K562 (cell line): Measurements from ENCODE around the gene CFAP410. TPM values are rescaled to one million over a fixed set of nuclear protein-coding genes. Genes with fewer than 3 reads are reported as not detected.
A peak's percentile ranks its signal among the peaks of the same experiment; 100 is the strongest.

Experiments
- ATAC-seq: fragments of 200-7000 bp; cut with Tn5 transposase; 3 replicates; pipeline ENCODE4 v1.9.1; 2020; ENCODE audit warnings: moderate library complexity
- BruUV-seq: library from RNA; stranded (reverse); fragments of 400-500 nt; replicated peaks from 2 replicates; lab custom pipeline; 2021; lab: Mats Ljungman, UMichigan
- CTCF ChIA-PET: fragments of 300-600 bp; formaldehyde crosslinking; extraction: SDS; loops from one replicate; lab custom pipeline; 2021; ENCODE audit warnings: low intra/inter-chr PET ratio; lab: Yijun Ruan, JAX
- POLR2A ChIA-PET: fragments of 300-600, 350-650 bp; sonication (Branson Sonifier 250); formaldehyde crosslinking; extraction: SDS; loops from one replicate; lab custom pipeline; 2021; ENCODE audit warnings: antibody characterized with exemption, inconsistent platforms; lab: Yijun Ruan, JAX
- DNase-seq, 4 experiments: peaks; one replicate each; pipeline versions ENCODE4 v3.0.0 to v3.0.0-alpha.2; 2011 to 2018; ENCODE audit warnings: low spot score in 3 of 4, mixed read lengths in 3 of 4; ENCODE audit errors: extremely low read depth in 1 of 4
- FAIRE-seq: peaks from 2 replicates; lab custom pipeline; 2011; peaks lifted over from hg19 to GRCh38; lab: Jason Lieb, UNC
- H2AFZ ChIP-seq: 2 replicates; pipeline ENCODE4 v1.6.0; 2011; ENCODE audit warnings: low read depth, low read length, control low read depth, inconsistent platforms
- H3K27ac ChIP-seq: fragments of 200-600 bp; 3 replicates; pipeline ENCODE4 v1.8.0; 2011; ENCODE audit warnings: low read depth, mild to moderate bottlenecking, control low read depth, inconsistent platforms, low read length, moderate library complexity, mixed read lengths; ENCODE audit errors: extremely low read depth
- H3K27me3 ChIP-seq, 2 experiments: fragments of 300-600 bp in 1 of 2; 2 replicates in 1 of 2; 3 replicates in 1 of 2; pipeline versions ENCODE4 v1.6.0 to v1.8.0; 2011; ENCODE audit warnings: inconsistent platforms in 2 of 2, low read length in 2 of 2, mild to moderate bottlenecking in 1 of 2, mixed read lengths in 1 of 2, moderate library complexity in 1 of 2; ENCODE audit not compliant: control insufficient read depth in 2 of 2, insufficient read depth in 2 of 2
- H3K36me3 ChIP-seq: fragments of 300-600 bp; 3 replicates; pipeline ENCODE4 v1.8.0; 2011; ENCODE audit warnings: mild to moderate bottlenecking, low read length, inconsistent platforms; ENCODE audit not compliant: control insufficient read depth, insufficient read depth
- H3K4me1 ChIP-seq, 2 experiments: fragments of 200-600 bp in 1 of 2; replicated peaks in 1 of 2; 2 replicates in 1 of 2; 3 replicates in 1 of 2; pipeline versions ENCODE4 v1.5.1 to v1.8.0; 2011; ENCODE audit warnings: inconsistent platforms in 2 of 2, low read length in 2 of 2, mild to moderate bottlenecking in 1 of 2, mixed read lengths in 1 of 2, moderate library complexity in 1 of 2; ENCODE audit not compliant: control insufficient read depth in 2 of 2, insufficient read depth in 2 of 2
- H3K4me2 ChIP-seq: 2 replicates; pipeline ENCODE4 v1.6.1; 2011; ENCODE audit warnings: low read length, control low read depth, inconsistent platforms, mixed read lengths; ENCODE audit not compliant: insufficient read depth
- H3K4me3 ChIP-seq: fragments of 200-600 bp; sonication (generic), shearing (Covaris generic); 2 replicates; pipeline ENCODE4 v1.5.1; 2016; ENCODE audit warnings: control low read depth, inconsistent platforms
- H3K79me2 ChIP-seq: fragments of 200-600 bp; 3 replicates; pipeline ENCODE4 v1.8.0; 2011; ENCODE audit warnings: low read length, inconsistent platforms; ENCODE audit not compliant: control insufficient read depth, insufficient read depth
- H3K9ac ChIP-seq, 2 experiments: 2 replicates each; pipeline versions ENCODE4 v1.6.0 to v1.6.1; 2011; ENCODE audit warnings: low read depth in 2 of 2, low read length in 2 of 2, control low read depth in 1 of 2, inconsistent platforms in 1 of 2, mild to moderate bottlenecking in 1 of 2, mixed read lengths in 1 of 2; ENCODE audit not compliant: insufficient read depth in 1 of 2
- H3K9me1 ChIP-seq: one replicate; pipeline ENCODE4 v1.6.0; 2011; ENCODE audit warnings: inconsistent platforms, mild to moderate bottlenecking, low read length, moderate library complexity; ENCODE audit not compliant: control insufficient read depth, insufficient read depth
- H3K9me3 ChIP-seq: replicated peaks from 2 replicates; pipeline ENCODE4 v1.5.1; 2011; ENCODE audit warnings: low read depth, low read length, inconsistent platforms; ENCODE audit not compliant: control insufficient read depth, insufficient read depth
- H4K20me1 ChIP-seq: replicated peaks from 2 replicates; pipeline ENCODE4 v1.6.1; 2011; ENCODE audit warnings: low read length, inconsistent platforms, mixed read lengths; ENCODE audit not compliant: control insufficient read depth, insufficient read depth
- HNRNPL ChIP-seq: fragments of 200-400 bp; formaldehyde crosslinking; IDR thresholded peaks from 2 replicates; pipeline ENCODE4 v1.6.1; 2017; ENCODE audit warnings: low read depth, mild to moderate bottlenecking, low read length
- MNT ChIP-seq, 2 experiments: fragments of 450-650 bp; conservative IDR thresholded peaks; 2 replicates each; pipeline ENCODE4 v1.6.1; 2017; ENCODE audit warnings: mild to moderate bottlenecking in 2 of 2, moderate library complexity in 2 of 2
- RBFOX2 ChIP-seq: fragments of 200-400 bp; formaldehyde crosslinking; IDR thresholded peaks from 2 replicates; pipeline ENCODE4 v1.6.1; 2017; ENCODE audit warnings: low read depth, mild to moderate bottlenecking, low read length, moderate library complexity
- RBM14 ChIP-seq: fragments of 200-400 bp; formaldehyde crosslinking; IDR thresholded peaks from 2 replicates; pipeline ENCODE4 v1.6.1; 2018; ENCODE audit warnings: low read depth, mild to moderate bottlenecking, low read length, moderate library complexity, borderline replicate concordance; ENCODE audit not compliant: insufficient read depth
- SRSF3 ChIP-seq: fragments of 200-400 bp; formaldehyde crosslinking; IDR thresholded peaks from 2 replicates; pipeline ENCODE4 v1.6.1; 2016; ENCODE audit warnings: mild to moderate bottlenecking, low read length, moderate library complexity; ENCODE audit not compliant: insufficient read depth
- TFAP4 ChIP-seq: sonication (generic); formaldehyde crosslinking; IDR thresholded peaks from 2 replicates; pipeline ENCODE4 v1.8.0; 2022; ENCODE audit warnings: missing genetic modification reagents, mild to moderate bottlenecking, moderate library complexity, borderline replicate concordance
- YBX1 ChIP-seq: fragments of 450-650 bp; IDR thresholded peaks from 2 replicates; pipeline ENCODE4 v1.7.1; 2016; ENCODE audit warnings: mild to moderate bottlenecking
- ZNF24 ChIP-seq: fragments of 450-650 bp; IDR thresholded peaks from 2 replicates; pipeline ENCODE4 v1.6.1; 2016
- ZNF347 ChIP-seq: fragments of 450-650 bp; formaldehyde crosslinking; IDR thresholded peaks from 2 replicates; pipeline ENCODE4 v1.4.0; 2020; ENCODE audit warnings: low read depth, mild to moderate bottlenecking, moderate library complexity
- WGBS: fragments of 100-300 bp; shearing (Covaris generic); methylation state at CpG from one replicate; pipeline ENCODE4 v1.1.6; 2016; ENCODE audit warnings: low coverage, mixed read lengths; ENCODE audit not compliant: insufficient coverage; ENCODE audit errors: missing lambda C conversion rate; 5-methylcytosine and 5-hydroxymethylcytosine counted together
- in situ Hi-C: fragments of 300-500 bp; cut with MboI; formaldehyde crosslinking; loops from 4 replicates; pipeline ENCODE4 v1.15.0; 2018; ENCODE audit warnings: inconsistent platforms, mixed read lengths
- intact Hi-C: fragments of 100-400 bp; cut with micrococcal nuclease; formaldehyde crosslinking; loops from 2 replicates; pipeline ENCODE4 v1.14.2; 2022
- polyA plus RNA-seq, 8 experiments: library from polyadenylated mRNA; depleted of rRNA in 4 of 8; stranded (reverse) in 5 of 8; unstranded in 3 of 8; fragments of >200 nt; fragmentation: Nextera tagmentation in 2 of 8; fragmentation: Illumina TruSeq in 1 of 8; extraction: Ambion mirVana in 2 of 8; extraction: Trizol in 1 of 8; gene quantifications; 2 replicates each; pipeline versions ENCODE4 v1.2.1 to v1.2.3, GENCODE V29; 2011 to 2014; ENCODE audit warnings: inconsistent platforms in 1 of 8, missing spikeins in 1 of 8
- total RNA-seq, 7 experiments: library from RNA; depleted of rRNA in 6 of 7; stranded (reverse); fragments of >200 nt in 6 of 7; fragmentation: Illumina TruSeq in 2 of 7; extraction: Trizol in 2 of 7; gene quantifications; 2 replicates each; pipeline versions ENCODE4 v1.2.1 to v1.2.3, GENCODE V29; 2011 to 2021; ENCODE audit warnings: low replicate concordance in 1 of 7

CFAP410 gene
- total and polyA plus RNA-seq, 9 of the 15 experiments (the other 6 are each of a cell fraction or from before 2014, with no cell fraction given), result 0.07 to 17.3 (median 2.3) TPM

GRCh38 chr21:44301961-44302406 is 37.2 kb downstream of the CFAP410 start:
- Histone ChIP-seq H3K27me3 (no peaks in the 10 kb centered on the region), H3K4me2 (no peak overlapping the region; the same call in 1 of the 2 replicates), H3K9me3 (no peaks in the 10 kb centered on the region), H4K20me1 (peaks cover 36% of the 10 kb centered on the region), H2AFZ (no peak overlapping the region), H3K36me3 (peaks cover 18% of the 10 kb centered on the region; the same call in 2 of the 3 replicates), H3K4me3 (no peak overlapping the region), H3K9ac (peak overlapping the region in 1 of 2 experiments; percentile 71; a peak in 2 of 4 replicates), H3K9me1 (peaks cover 11% of the 10 kb centered on the region), H3K4me1 (peaks cover 13 to 78% of the 10 kb centered on the region in 2 experiments), H3K27ac (no peak overlapping the region), H3K79me2 (peaks cover 51% of the 10 kb centered on the region)
- DNase-seq (no peak), ATAC-seq (no peak), FAIRE-seq (no peak)
- no peak for TF ChIP-seq ZNF347 (CRISPR knock-in tag)
- no peak for TF ChIP-seq RBM14
- TF ChIP-seq RBFOX2, result peak; percentile 35
- no TSS peak for BruUV-seq
- intact Hi-C loops, result no loop called here
- WGBS, result 86% methylated on average over 9 of the region's 9 CpGs
- ChIA-PET CTCF (no interaction called here), POLR2A (no interaction called here)
- in situ Hi-C loops, result no loop called here

GRCh38 chr21:44301141-44301540 is 38.0 kb downstream of the CFAP410 start:
- POLR2A ChIA-PET, result interaction anchor here (0.6 to 1.8 kb wide), 4 partner anchors 9 to 502 kb away, joined by 3 to 6 read pairs (median 4); no protein-coding TSS in a partner anchor
- peaks cover 51% of the 10 kb centered on the region for H3K79me2 ChIP-seq
- no peak for ATAC-seq
- H2AFZ ChIP-seq, result no peak overlapping the region
- TSS peak; percentile 54 for BruUV-seq
- peaks cover 13 to 76% of the 10 kb centered on the region in 2 experiments for H3K4me1 ChIP-seq
- H3K36me3 ChIP-seq, result peaks cover 10% of the 10 kb centered on the region; the same call in 2 of the 3 replicates
- H3K27me3 ChIP-seq, result no peaks in the 10 kb centered on the region
- no peak for DNase-seq
- H3K9me1 ChIP-seq, result peaks cover 11% of the 10 kb centered on the region
- peak; percentile 11; the same call in 1 of the 2 replicates for TF ChIP-seq TFAP4
- TF ChIP-seq YBX1, result no peak
- TF ChIP-seq ZNF24, result no peak
- TF ChIP-seq MNT (conservative IDR thresholded peaks at IDR 0.05), result no peak
- no peak for TF ChIP-seq HNRNPL
- 0 out of 2 replicates have a peak, but pooled peaks have one; percentile 37 for TF ChIP-seq SRSF3
- TF ChIP-seq, all 486 proteins: peak for 2
- H3K4me3 ChIP-seq, result peak overlapping the region; percentile 89
- no peak for FAIRE-seq
- CTCF ChIA-PET, result no interaction called here
- H3K4me2 ChIP-seq, result peak overlapping the region; percentile 87
- H4K20me1 ChIP-seq, result peaks cover 36% of the 10 kb centered on the region
- 64% methylated on average over 13 of the region's 13 CpGs for WGBS
- peak overlapping the region; percentile 80 to 94; a peak in 3 of 4 replicates for H3K9ac ChIP-seq
- in situ Hi-C loops (no loop called here), intact Hi-C loops (no loop called here)
- H3K27ac ChIP-seq, result no peak overlapping the region; the same call in 2 of the 3 replicates
- no peaks in the 10 kb centered on the region for H3K9me3 ChIP-seq
